Measurements from ENCODE around the gene NBAS.

NBAS gene

DNA sequence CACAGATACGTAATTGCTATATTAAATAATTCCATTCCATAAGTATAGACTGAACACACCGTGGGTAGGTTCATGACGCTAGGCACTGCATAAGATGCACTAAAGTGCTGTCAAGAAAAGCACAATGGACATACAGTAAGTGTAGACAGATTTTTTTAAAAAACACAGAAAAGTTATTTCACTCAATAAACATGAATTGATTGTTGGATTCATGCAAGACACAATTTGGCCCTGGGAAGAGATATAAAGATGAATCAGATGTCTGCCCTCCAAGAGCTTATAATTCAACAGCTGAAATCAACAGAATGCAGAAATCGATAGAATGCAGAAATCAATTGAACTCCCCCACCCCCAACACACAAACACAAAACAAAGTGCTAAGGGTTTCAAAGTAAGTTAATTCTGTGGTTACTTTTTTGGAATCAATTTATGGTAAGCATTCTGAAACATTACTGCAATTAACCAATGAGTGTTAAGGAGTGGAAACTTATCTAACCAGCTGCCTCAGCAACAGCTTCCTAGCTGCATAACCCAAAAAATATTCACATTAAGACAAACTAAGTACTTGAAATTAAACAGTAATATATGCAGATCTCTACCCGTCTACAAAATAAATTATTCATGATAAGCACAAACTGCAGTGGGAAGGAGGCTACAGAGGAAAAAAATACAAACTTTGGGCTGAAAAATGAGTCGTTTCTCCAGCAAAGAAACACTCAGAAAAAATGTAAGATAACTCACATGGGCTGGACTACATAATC is 1.6 kb downstream of the NBAS start:
- Histone ChIP-seq H2AFZ (ENCODE audit: low read depth, low read length) (no peak overlapping the region), H3K4me1 (ENCODE audit: low read length) (peaks cover 23% of the 10 kb centered on the region), H3K4me3 (ENCODE audit: low read length) (peak overlapping the region; percentile 100), H4K20me1 (ENCODE audit: insufficient read depth, low read length) (no peaks in the 10 kb centered on the region), H3K27ac (ENCODE audit: low read length) (no peak overlapping the region), H3K9me3 (ENCODE audit: insufficient read depth, low read length) (no peaks in the 10 kb centered on the region), H3K36me3 (replicated peaks; ENCODE audit: low read depth, low read length) (no peaks in the 10 kb centered on the region), H3K27me3 (ENCODE audit: low read depth, low read length) (no peaks in the 10 kb centered on the region), H3K79me2 (ENCODE audit: low read length) (peaks cover 37% of the 10 kb centered on the region), H3K4me2 (ENCODE audit: low read length) (peak overlapping the region; percentile 99), H3K9ac (ENCODE audit: low read length) (peak overlapping the region; percentile 83)
- TF ChIP-seq EZH2phosphoT487 (IDR thresholded peaks at IDR 0.05; ENCODE audit: low read depth) = no peak
- TF ChIP-seq, protein P1, sequence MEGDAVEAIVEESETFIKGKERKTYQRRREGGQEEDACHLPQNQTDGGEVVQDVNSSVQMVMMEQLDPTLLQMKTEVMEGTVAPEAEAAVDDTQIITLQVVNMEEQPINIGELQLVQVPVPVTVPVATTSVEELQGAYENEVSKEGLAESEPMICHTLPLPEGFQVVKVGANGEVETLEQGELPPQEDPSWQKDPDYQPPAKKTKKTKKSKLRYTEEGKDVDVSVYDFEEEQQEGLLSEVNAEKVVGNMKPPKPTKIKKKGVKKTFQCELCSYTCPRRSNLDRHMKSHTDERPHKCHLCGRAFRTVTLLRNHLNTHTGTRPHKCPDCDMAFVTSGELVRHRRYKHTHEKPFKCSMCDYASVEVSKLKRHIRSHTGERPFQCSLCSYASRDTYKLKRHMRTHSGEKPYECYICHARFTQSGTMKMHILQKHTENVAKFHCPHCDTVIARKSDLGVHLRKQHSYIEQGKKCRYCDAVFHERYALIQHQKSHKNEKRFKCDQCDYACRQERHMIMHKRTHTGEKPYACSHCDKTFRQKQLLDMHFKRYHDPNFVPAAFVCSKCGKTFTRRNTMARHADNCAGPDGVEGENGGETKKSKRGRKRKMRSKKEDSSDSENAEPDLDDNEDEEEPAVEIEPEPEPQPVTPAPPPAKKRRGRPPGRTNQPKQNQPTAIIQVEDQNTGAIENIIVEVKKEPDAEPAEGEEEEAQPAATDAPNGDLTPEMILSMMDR (IDR thresholded peaks at IDR 0.05; ENCODE audit: low read depth, low read length) = no peak

GRCh38 chr2:15557887-15558311 is 3.2 kb downstream of the NBAS start:
- H3K4me3 ChIP-seq (ENCODE audit: low read length) = no peak overlapping the region
- TF ChIP-seq EZH2phosphoT487 (IDR thresholded peaks at IDR 0.05; ENCODE audit: low read depth) = no peak
- TF ChIP-seq, protein P1 (IDR thresholded peaks at IDR 0.05; ENCODE audit: low read depth, low read length) = no peak
- no peaks in the 10 kb centered on the region for H3K36me3 ChIP-seq (replicated peaks; ENCODE audit: low read depth, low read length)
- H3K4me1 ChIP-seq (ENCODE audit: low read length) = peaks cover 23% of the 10 kb centered on the region
- H3K27me3 ChIP-seq (ENCODE audit: low read depth, low read length) = no peaks in the 10 kb centered on the region
- H2AFZ ChIP-seq (ENCODE audit: low read depth, low read length) = no peak overlapping the region
- H4K20me1 ChIP-seq (ENCODE audit: insufficient read depth, low read length) = no peaks in the 10 kb centered on the region
- no peak overlapping the region for H3K4me2 ChIP-seq (ENCODE audit: low read length)
- H3K79me2 ChIP-seq (ENCODE audit: low read length) = peaks cover 40% of the 10 kb centered on the region
- H3K9ac ChIP-seq (ENCODE audit: low read length) = no peak overlapping the region
- no peak overlapping the region for H3K27ac ChIP-seq (ENCODE audit: low read length)
- H3K9me3 ChIP-seq (ENCODE audit: insufficient read depth, low read length) = no peaks in the 10 kb centered on the region

DNA sequence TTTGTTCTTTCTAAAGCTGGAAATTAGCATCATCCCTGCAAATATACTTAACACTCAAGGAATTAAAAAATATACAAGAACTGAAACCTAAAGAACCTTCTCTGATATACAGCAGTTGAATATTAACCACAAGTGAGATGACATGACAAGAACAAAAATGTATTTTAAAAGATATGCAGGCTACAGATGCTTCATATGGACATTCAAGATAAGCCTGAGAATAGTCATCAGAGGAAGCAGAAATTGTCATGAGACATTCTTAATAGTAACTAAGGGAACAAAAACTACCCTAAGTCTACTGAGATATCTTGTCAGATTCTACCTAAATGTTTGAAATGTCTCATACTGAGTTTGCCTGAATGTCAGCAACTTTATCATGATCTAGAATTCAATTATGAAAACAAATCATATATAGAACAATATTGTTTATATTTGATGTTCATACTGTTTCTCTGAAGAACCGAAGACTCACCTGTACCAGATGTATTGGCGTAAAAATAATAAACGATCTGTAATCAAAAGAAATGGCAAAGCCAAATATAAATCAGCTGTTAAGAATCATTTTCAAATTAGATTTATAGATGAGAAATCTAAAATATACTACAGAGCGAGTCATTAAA is 4.7 kb downstream of the NBAS start:
- TF ChIP-seq, protein P1 (IDR thresholded peaks at IDR 0.05; ENCODE audit: low read depth, low read length) = no peak
- TF ChIP-seq EZH2phosphoT487 (IDR thresholded peaks at IDR 0.05; ENCODE audit: low read depth) = no peak
- H3K4me3 ChIP-seq (ENCODE audit: low read length) = no peak overlapping the region
- no peaks in the 10 kb centered on the region for H4K20me1 ChIP-seq (ENCODE audit: insufficient read depth, low read length)
- no peak overlapping the region for H3K27ac ChIP-seq (ENCODE audit: low read length)
- H3K9me3 ChIP-seq (ENCODE audit: insufficient read depth, low read length) = no peaks in the 10 kb centered on the region
- no peak overlapping the region for H2AFZ ChIP-seq (ENCODE audit: low read depth, low read length)
- peaks cover 4% of the 10 kb centered on the region for H3K36me3 ChIP-seq (replicated peaks; ENCODE audit: low read depth, low read length)
- H3K79me2 ChIP-seq (ENCODE audit: low read length) = peaks cover 40% of the 10 kb centered on the region
- no peak overlapping the region for H3K9ac ChIP-seq (ENCODE audit: low read length)
- H3K27me3 ChIP-seq (ENCODE audit: low read depth, low read length) = no peaks in the 10 kb centered on the region
- H3K4me2 ChIP-seq (ENCODE audit: low read length) = no peak overlapping the region
- H3K4me1 ChIP-seq (ENCODE audit: low read length) = peaks cover 17% of the 10 kb centered on the region

DNA sequence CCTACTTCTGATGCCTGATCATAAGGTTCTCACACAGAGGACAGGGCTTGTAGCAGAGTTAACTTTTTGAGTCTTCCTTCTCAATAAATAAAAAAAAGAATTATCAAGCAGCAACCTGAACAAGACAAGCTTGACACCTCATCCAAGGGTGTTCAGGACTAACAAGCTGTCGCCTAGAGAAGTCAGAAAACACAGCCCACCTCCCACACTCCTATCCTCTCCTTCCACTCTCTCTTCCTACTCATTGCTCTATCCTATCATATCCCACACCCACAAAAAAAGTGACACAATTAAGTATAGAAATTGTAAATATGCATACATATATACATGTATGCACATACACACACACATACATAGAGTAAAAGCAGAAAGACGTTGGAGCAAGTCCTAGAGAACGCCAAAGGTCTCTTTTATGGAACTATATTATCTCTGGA is 5.4 kb downstream of the NBAS start:
- Histone ChIP-seq H3K9ac (ENCODE audit: low read length) (no peak overlapping the region), H3K4me1 (ENCODE audit: low read length) (peaks cover 17% of the 10 kb centered on the region), H3K36me3 (replicated peaks; ENCODE audit: low read depth, low read length) (peaks cover 4% of the 10 kb centered on the region), H3K79me2 (ENCODE audit: low read length) (peaks cover 37% of the 10 kb centered on the region), H3K27ac (ENCODE audit: low read length) (no peak overlapping the region), H3K9me3 (ENCODE audit: insufficient read depth, low read length) (no peaks in the 10 kb centered on the region), H3K27me3 (ENCODE audit: low read depth, low read length) (no peaks in the 10 kb centered on the region), H2AFZ (ENCODE audit: low read depth, low read length) (no peak overlapping the region), H4K20me1 (ENCODE audit: insufficient read depth, low read length) (no peaks in the 10 kb centered on the region), H3K4me2 (ENCODE audit: low read length) (no peak overlapping the region), H3K4me3 (ENCODE audit: low read length) (no peak overlapping the region)
- TF ChIP-seq, protein P1 (IDR thresholded peaks at IDR 0.05; ENCODE audit: low read depth, low read length) = no peak
- no peak for TF ChIP-seq EZH2phosphoT487 (IDR thresholded peaks at IDR 0.05; ENCODE audit: low read depth)
